ENCODE results near the gene CETN2.
"Not testable (repeated sequence)": the region's sequence is repeated elsewhere in the genome, so short reads cannot be mapped to it uniquely, and the experiment has no call there.

CETN2 gene

DNA sequence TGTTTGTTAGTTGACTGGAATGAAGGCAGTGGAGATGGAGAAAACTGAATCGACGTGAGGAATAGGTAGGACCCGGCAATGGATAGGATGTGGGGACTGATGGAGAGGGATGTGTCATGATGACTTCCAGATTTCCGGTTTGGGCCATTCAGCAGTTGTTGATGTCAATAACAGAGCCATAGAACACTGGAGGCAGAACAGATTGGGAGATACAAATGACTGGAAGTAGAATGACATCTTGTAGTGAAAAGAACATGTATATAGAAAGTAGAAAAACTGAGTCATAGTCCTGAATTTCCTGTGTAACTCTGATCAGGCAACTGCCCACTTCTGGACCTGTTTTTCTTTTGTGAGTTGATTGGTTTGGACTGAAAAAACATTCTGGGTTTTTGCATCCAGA is 24.5 kb downstream of the CETN2 start:
- no peak for DNase-seq (ENCODE audit: extremely low read depth, low read depth)

DNA sequence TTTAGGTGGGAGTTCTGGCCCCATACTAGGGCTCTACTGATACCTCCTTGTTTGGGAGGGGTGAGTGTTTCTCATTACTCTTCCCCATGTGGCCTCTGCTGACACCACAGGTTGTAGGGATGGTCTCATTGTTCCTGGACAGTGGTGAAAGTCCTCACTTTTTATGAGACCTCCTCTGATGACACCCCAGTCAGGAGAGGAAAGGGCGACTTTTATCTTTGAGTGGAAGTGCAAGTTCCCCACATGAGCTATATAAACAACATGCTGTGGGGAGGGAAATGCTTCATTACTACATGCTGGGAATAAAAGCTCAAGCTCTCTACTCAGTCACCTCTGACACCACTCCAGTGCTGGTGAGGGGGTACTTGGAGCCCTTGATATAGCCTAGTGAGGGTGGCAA is 31.6 kb downstream of the CETN2 start:
- H3K4me3 ChIP-seq (replicated peaks; ENCODE audit: low read depth, low read length): no peak overlapping the region

More for the DNA sequence above, 24.5 kb downstream of the CETN2 start:
- H3K4me3 ChIP-seq (replicated peaks; ENCODE audit: low read depth, low read length): no peak overlapping the region
- TF ChIP-seq, protein P1, sequence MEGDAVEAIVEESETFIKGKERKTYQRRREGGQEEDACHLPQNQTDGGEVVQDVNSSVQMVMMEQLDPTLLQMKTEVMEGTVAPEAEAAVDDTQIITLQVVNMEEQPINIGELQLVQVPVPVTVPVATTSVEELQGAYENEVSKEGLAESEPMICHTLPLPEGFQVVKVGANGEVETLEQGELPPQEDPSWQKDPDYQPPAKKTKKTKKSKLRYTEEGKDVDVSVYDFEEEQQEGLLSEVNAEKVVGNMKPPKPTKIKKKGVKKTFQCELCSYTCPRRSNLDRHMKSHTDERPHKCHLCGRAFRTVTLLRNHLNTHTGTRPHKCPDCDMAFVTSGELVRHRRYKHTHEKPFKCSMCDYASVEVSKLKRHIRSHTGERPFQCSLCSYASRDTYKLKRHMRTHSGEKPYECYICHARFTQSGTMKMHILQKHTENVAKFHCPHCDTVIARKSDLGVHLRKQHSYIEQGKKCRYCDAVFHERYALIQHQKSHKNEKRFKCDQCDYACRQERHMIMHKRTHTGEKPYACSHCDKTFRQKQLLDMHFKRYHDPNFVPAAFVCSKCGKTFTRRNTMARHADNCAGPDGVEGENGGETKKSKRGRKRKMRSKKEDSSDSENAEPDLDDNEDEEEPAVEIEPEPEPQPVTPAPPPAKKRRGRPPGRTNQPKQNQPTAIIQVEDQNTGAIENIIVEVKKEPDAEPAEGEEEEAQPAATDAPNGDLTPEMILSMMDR (IDR thresholded peaks at IDR 0.05; ENCODE audit: low read depth, low read length, missing control alignments): no peak

DNA sequence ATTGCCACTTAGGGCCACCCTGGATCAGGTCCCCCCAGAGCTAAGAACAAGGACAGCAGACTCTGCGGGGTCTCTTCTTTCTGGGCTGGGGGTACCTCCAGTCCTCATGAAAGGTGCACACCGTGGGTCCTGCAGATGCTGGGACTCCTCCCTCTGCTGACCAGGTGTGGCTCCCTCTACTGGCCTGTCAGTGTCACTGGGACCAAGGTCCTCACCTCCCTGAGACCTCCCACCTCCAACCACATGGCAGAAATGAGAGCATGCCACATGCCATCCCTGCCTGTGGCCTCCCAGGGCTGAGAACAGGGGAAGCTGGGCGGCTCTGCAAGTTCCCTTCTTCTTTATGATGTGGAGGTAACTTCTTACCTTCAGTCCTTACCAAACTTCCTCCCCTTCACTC is 43.5 kb downstream of the CETN2 start:
- not testable (repeated sequence) for H3K4me3 ChIP-seq (replicated peaks; ENCODE audit: low read depth, low read length)

More for the DNA sequence above, 31.6 kb downstream of the CETN2 start:
- DNase-seq (ENCODE audit: extremely low read depth, low read depth): no peak
- TF ChIP-seq, protein P1 (IDR thresholded peaks at IDR 0.05; ENCODE audit: low read depth, low read length, missing control alignments): no peak

More for the DNA sequence above, 43.5 kb downstream of the CETN2 start:
- DNase-seq (ENCODE audit: extremely low read depth, low read depth): not testable (repeated sequence)

Data from HFF-Myc (cell line).